Stomach (tissue), 4 donors: Measurements from ENCODE around the gene DYRK2.

Experiments used
- CTCF ChIP-seq, 7 experiments: fragments of 450-650 bp in 4 of 7; fragments of 200-600 bp in 3 of 7; sonication (generic) in 3 of 7; IDR thresholded peaks; one replicate each; pipeline ENCODE4 v1.5.1; 2016 to 2019; ENCODE audit warnings: antibody characterized with exemption in 7 of 7, control low read depth in 2 of 7, mild to moderate bottlenecking in 1 of 7
- EP300 ChIP-seq: sonication (generic); formaldehyde crosslinking; IDR thresholded peaks from one replicate; pipeline ENCODE4 v1.6.1; 2017; ENCODE audit warnings: antibody characterized with exemption
- POLR2A ChIP-seq, 4 donors: fragments of 450-650 bp; IDR thresholded peaks; one replicate each; pipeline ENCODE4 v1.6.1; 2016; ENCODE audit warnings: antibody characterized with exemption in 4 of 4, control low read depth in 2 of 4, mild to moderate bottlenecking in 1 of 4, moderate library complexity in 1 of 4
- POLR2AphosphoS5 ChIP-seq, 3 donors: sonication (generic); formaldehyde crosslinking; IDR thresholded peaks; one replicate each; pipeline ENCODE4 v1.6.1; 2016; ENCODE audit warnings: antibody characterized with exemption in 3 of 3

GRCh38 chr12:67714648-67715047 lies 66.1 kb downstream of the DYRK2 start:
- TF ChIP-seq CTCF (IDR thresholded peaks at IDR 0.05) (no peak), POLR2A (IDR thresholded peaks at IDR 0.05) (no peak), EP300 (no peak), POLR2AphosphoS5 (IDR thresholded peaks at IDR 0.05) (no peak)
